Vagina (tissue), 2 donors: ENCODE data around the gene TCEAL7. TPM values are rescaled to one million over a fixed set of nuclear protein-coding genes. Genes with fewer than 3 reads are reported as not detected.
"Not testable (repeated sequence)": the region's sequence is repeated elsewhere in the genome, so short reads cannot be mapped to it uniquely, and the experiment has no call there.

Experiments used
- DNase-seq, 2 donors: peaks; one replicate each; pipeline ENCODE4 v3.0.0-alpha.2; 2017; ENCODE audit errors: extremely low spot score in 2 of 2
- H3K27ac ChIP-seq: fragments of 200-600 bp; sonication (generic); one replicate; pipeline ENCODE4 v1.5.1; 2019
- H3K27me3 ChIP-seq: fragments of 200-600 bp; sonication (generic); one replicate; pipeline ENCODE4 v1.5.1; 2019
- H3K36me3 ChIP-seq, 2 donors: fragments of 200-600 bp; sonication (generic); one replicate each; pipeline ENCODE4 v1.5.1; 2017 to 2019
- H3K4me1 ChIP-seq: fragments of 200-600 bp; sonication (generic); one replicate; pipeline ENCODE4 v1.5.1; 2019
- H3K4me3 ChIP-seq, 2 donors: fragments of 200-600 bp; sonication (generic); 1 replicate in 1 of 2; 2 replicates in 1 of 2; pipeline ENCODE4 v1.5.1; 2016 to 2019
- H3K9me3 ChIP-seq: fragments of 200-600 bp; sonication (generic); one replicate; pipeline ENCODE4 v1.5.1; 2019
- CTCF ChIP-seq, 3 experiments: fragments of 450-650 bp in 2 of 3; fragments of 200-600 bp in 1 of 3; sonication (generic) in 1 of 3; IDR thresholded peaks; one replicate each; pipeline ENCODE4 v1.5.1; 2017 to 2019; ENCODE audit warnings: antibody characterized with exemption in 3 of 3, mild to moderate bottlenecking in 2 of 3, moderate library complexity in 2 of 3
- POLR2A ChIP-seq, 2 donors: fragments of 450-650 bp; IDR thresholded peaks; one replicate each; pipeline ENCODE4 v1.6.1; 2017; ENCODE audit warnings: antibody characterized with exemption in 2 of 2, mild to moderate bottlenecking in 2 of 2, moderate library complexity in 2 of 2
- POLR2AphosphoS5 ChIP-seq, 2 donors: sonication (generic); formaldehyde crosslinking; IDR thresholded peaks; one replicate each; pipeline ENCODE4 v1.9.0; 2017; ENCODE audit warnings: antibody characterized with exemption in 2 of 2, mild to moderate bottlenecking in 2 of 2, low read depth in 1 of 2; ENCODE audit not compliant: insufficient read depth in 1 of 2
- intact Hi-C: fragments of 100-400 bp; cut with DNase I; formaldehyde crosslinking; loops from one replicate; pipeline ENCODE4 v1.15.1; 2023
- total RNA-seq: library from RNA; depleted of rRNA; stranded (reverse); fragments of >200 nt; gene quantifications from one replicate; pipeline ENCODE4 v1.2.3, GENCODE V29; 2016

TCEAL7 gene
- total RNA-seq, 1 donor from 2014 or later = 15.7 TPM

- intact Hi-C loops = loop anchor here (10.0 kb wide), 1 partner anchor 120 kb away; no protein-coding TSS in a partner anchor
- no peak overlapping the region for H3K4me3 ChIP-seq
- H3K9me3 ChIP-seq = no peaks in the 10 kb centered on the region
- no peak for TF ChIP-seq POLR2AphosphoS5 (IDR thresholded peaks at IDR 0.05; ENCODE audit: insufficient read depth in 1 of 2, low read depth in 1 of 2)
- H3K27me3 ChIP-seq = no peaks in the 10 kb centered on the region
- DNase-seq = no peak
- H3K36me3 ChIP-seq = no peaks in the 10 kb centered on the region
- no peak overlapping the region for H3K27ac ChIP-seq
- H3K4me1 ChIP-seq = no peaks in the 10 kb centered on the region
These were observed 14.6 kb downstream of the TCEAL7 start for GRCh38 chrX:103344606-103345005.

- H3K4me1 ChIP-seq = no peaks in the 10 kb centered on the region
- no peaks in the 10 kb centered on the region for H3K36me3 ChIP-seq
- H3K4me3 ChIP-seq = no peak overlapping the region
- no peaks in the 10 kb centered on the region for H3K9me3 ChIP-seq
- H3K27me3 ChIP-seq = no peaks in the 10 kb centered on the region
- DNase-seq = no peak
- H3K27ac ChIP-seq = no peak overlapping the region
- TF ChIP-seq CTCF (IDR thresholded peaks at IDR 0.05) (no peak), POLR2AphosphoS5 (IDR thresholded peaks at IDR 0.05; ENCODE audit: insufficient read depth in 1 of 2, low read depth in 1 of 2) (no peak), POLR2A (IDR thresholded peaks at IDR 0.05) (no peak)
- intact Hi-C loops = loop anchor here (10.0 kb wide), 1 partner anchor 117 kb away; no protein-coding TSS in a partner anchor
These were observed 17.8 kb downstream of the TCEAL7 start for GRCh38 chrX:103347682-103348397.

- no peaks in the 10 kb centered on the region for H3K36me3 ChIP-seq
- H3K9me3 ChIP-seq = no peaks in the 10 kb centered on the region
- peak within 1 kb of the TSS; percentile 93 for H3K27ac ChIP-seq
- no peak for DNase-seq
- peaks cover 9% of the 10 kb centered on the region for H3K4me1 ChIP-seq
- peak within 1 kb of the TSS; percentile 51 to 61 for H3K4me3 ChIP-seq
- H3K27me3 ChIP-seq = no peaks in the 10 kb centered on the region
- TF ChIP-seq POLR2AphosphoS5 (IDR thresholded peaks at IDR 0.05; ENCODE audit: insufficient read depth in 1 of 2, low read depth in 1 of 2) (peak in 1 of 2 donors; percentile 90), CTCF (IDR thresholded peaks at IDR 0.05) (no peak), POLR2A (IDR thresholded peaks at IDR 0.05) (peak in 1 of 2 donors; percentile 83)
- intact Hi-C loops = no loop called here
These were observed 26.2 kb downstream of the TCEAL7 start, which contains the start of gene TCEAL9 for GRCh38 chrX:103356130-103356798. TSS of gene TCEAL9 (plus strand) at chrX:103356506. CDS start at chrX:103357685, 1,179 bp downstream.

GRCh38 chrX:103356858-103357257 is 26.8 kb downstream of the TCEAL7 start:
- Histone ChIP-seq H3K4me3 (peak overlapping the region; percentile 51 to 61), H3K4me1 (peaks cover 9% of the 10 kb centered on the region), H3K27ac (peak overlapping the region; percentile 93), H3K27me3 (no peaks in the 10 kb centered on the region), H3K36me3 (no peaks in the 10 kb centered on the region), H3K9me3 (no peaks in the 10 kb centered on the region)
- intact Hi-C loops = no loop called here
- no peak for DNase-seq
- TF ChIP-seq POLR2AphosphoS5 (IDR thresholded peaks at IDR 0.05; ENCODE audit: insufficient read depth in 1 of 2, low read depth in 1 of 2) (no peak), POLR2A (IDR thresholded peaks at IDR 0.05) (no peak), CTCF (IDR thresholded peaks at IDR 0.05) (no peak)

- Histone ChIP-seq H3K36me3 (no peaks in the 10 kb centered on the region), H3K27me3 (no peaks in the 10 kb centered on the region), H3K27ac (peak overlapping the region; percentile 93), H3K9me3 (no peaks in the 10 kb centered on the region), H3K4me1 (peaks cover 9% of the 10 kb centered on the region), H3K4me3 (no peak overlapping the region)
- TF ChIP-seq CTCF (IDR thresholded peaks at IDR 0.05) = no peak
- TF ChIP-seq POLR2A (IDR thresholded peaks at IDR 0.05) = no peak
- no peak for TF ChIP-seq POLR2AphosphoS5 (IDR thresholded peaks at IDR 0.05; ENCODE audit: insufficient read depth in 1 of 2, low read depth in 1 of 2)
- intact Hi-C loops = no loop called here
- DNase-seq = no peak
These were observed 27.8 kb downstream of the TCEAL7 start for GRCh38 chrX:103357871-103358270.

GRCh38 chrX:103359605-103360004 is 29.6 kb downstream of the TCEAL7 start:
- H3K27ac ChIP-seq, H3K27me3 ChIP-seq, intact Hi-C loops, H3K36me3 ChIP-seq, H3K9me3 ChIP-seq, DNase-seq, H3K4me3 ChIP-seq, H3K4me1 ChIP-seq: not testable (repeated sequence)
